K562 (cell line): ENCODE measurements around the gene HOXA9. TPM values are rescaled to one million over a fixed set of nuclear protein-coding genes. Genes with fewer than 3 reads are reported as not detected.

Experiments
- ATAC-seq: fragments of 200-7000 bp; cut with Tn5 transposase; 3 replicates; pipeline ENCODE4 v1.9.1; 2020; ENCODE audit warnings: moderate library complexity
- BruUV-seq: library from RNA; stranded (reverse); fragments of 400-500 nt; replicated peaks from 2 replicates; lab custom pipeline; 2021; lab: Mats Ljungman, UMichigan
- CTCF ChIA-PET: fragments of 300-600 bp; formaldehyde crosslinking; extraction: SDS; loops from one replicate; lab custom pipeline; 2021; ENCODE audit warnings: low intra/inter-chr PET ratio; lab: Yijun Ruan, JAX
- POLR2A ChIA-PET: fragments of 300-600, 350-650 bp; sonication (Branson Sonifier 250); formaldehyde crosslinking; extraction: SDS; loops from one replicate; lab custom pipeline; 2021; ENCODE audit warnings: antibody characterized with exemption, inconsistent platforms; lab: Yijun Ruan, JAX
- DNase-seq, 4 experiments: peaks; one replicate each; pipeline versions ENCODE4 v3.0.0 to v3.0.0-alpha.2; 2011 to 2018; ENCODE audit warnings: low spot score in 3 of 4, mixed read lengths in 3 of 4; ENCODE audit errors: extremely low read depth in 1 of 4
- FAIRE-seq: peaks from 2 replicates; lab custom pipeline; 2011; peaks lifted over from hg19 to GRCh38; lab: Jason Lieb, UNC
- H2AFZ ChIP-seq: 2 replicates; pipeline ENCODE4 v1.6.0; 2011; ENCODE audit warnings: low read depth, low read length, control low read depth, inconsistent platforms
- H3K27ac ChIP-seq: fragments of 200-600 bp; 3 replicates; pipeline ENCODE4 v1.8.0; 2011; ENCODE audit warnings: low read depth, mild to moderate bottlenecking, control low read depth, inconsistent platforms, low read length, moderate library complexity, mixed read lengths; ENCODE audit errors: extremely low read depth
- H3K27me3 ChIP-seq, 2 experiments: fragments of 300-600 bp in 1 of 2; 2 replicates in 1 of 2; 3 replicates in 1 of 2; pipeline versions ENCODE4 v1.6.0 to v1.8.0; 2011; ENCODE audit warnings: inconsistent platforms in 2 of 2, low read length in 2 of 2, mild to moderate bottlenecking in 1 of 2, mixed read lengths in 1 of 2, moderate library complexity in 1 of 2; ENCODE audit not compliant: control insufficient read depth in 2 of 2, insufficient read depth in 2 of 2
- H3K36me3 ChIP-seq: fragments of 300-600 bp; 3 replicates; pipeline ENCODE4 v1.8.0; 2011; ENCODE audit warnings: mild to moderate bottlenecking, low read length, inconsistent platforms; ENCODE audit not compliant: control insufficient read depth, insufficient read depth
- H3K4me1 ChIP-seq, 2 experiments: fragments of 200-600 bp in 1 of 2; replicated peaks in 1 of 2; 2 replicates in 1 of 2; 3 replicates in 1 of 2; pipeline versions ENCODE4 v1.5.1 to v1.8.0; 2011; ENCODE audit warnings: inconsistent platforms in 2 of 2, low read length in 2 of 2, mild to moderate bottlenecking in 1 of 2, mixed read lengths in 1 of 2, moderate library complexity in 1 of 2; ENCODE audit not compliant: control insufficient read depth in 2 of 2, insufficient read depth in 2 of 2
- H3K4me2 ChIP-seq: 2 replicates; pipeline ENCODE4 v1.6.1; 2011; ENCODE audit warnings: low read length, control low read depth, inconsistent platforms, mixed read lengths; ENCODE audit not compliant: insufficient read depth
- H3K4me3 ChIP-seq: fragments of 200-600 bp; sonication (generic), shearing (Covaris generic); 2 replicates; pipeline ENCODE4 v1.5.1; 2016; ENCODE audit warnings: control low read depth, inconsistent platforms
- H3K79me2 ChIP-seq: fragments of 200-600 bp; 3 replicates; pipeline ENCODE4 v1.8.0; 2011; ENCODE audit warnings: low read length, inconsistent platforms; ENCODE audit not compliant: control insufficient read depth, insufficient read depth
- H3K9ac ChIP-seq, 2 experiments: 2 replicates each; pipeline versions ENCODE4 v1.6.0 to v1.6.1; 2011; ENCODE audit warnings: low read depth in 2 of 2, low read length in 2 of 2, control low read depth in 1 of 2, inconsistent platforms in 1 of 2, mild to moderate bottlenecking in 1 of 2, mixed read lengths in 1 of 2; ENCODE audit not compliant: insufficient read depth in 1 of 2
- H3K9me1 ChIP-seq: one replicate; pipeline ENCODE4 v1.6.0; 2011; ENCODE audit warnings: inconsistent platforms, mild to moderate bottlenecking, low read length, moderate library complexity; ENCODE audit not compliant: control insufficient read depth, insufficient read depth
- H3K9me3 ChIP-seq: replicated peaks from 2 replicates; pipeline ENCODE4 v1.5.1; 2011; ENCODE audit warnings: low read depth, low read length, inconsistent platforms; ENCODE audit not compliant: control insufficient read depth, insufficient read depth
- H4K20me1 ChIP-seq: replicated peaks from 2 replicates; pipeline ENCODE4 v1.6.1; 2011; ENCODE audit warnings: low read length, inconsistent platforms, mixed read lengths; ENCODE audit not compliant: control insufficient read depth, insufficient read depth
- ATF1 ChIP-seq, 2 experiments: fragments of 450-650 bp in 1 of 2; IDR thresholded peaks; 2 replicates each; pipeline ENCODE4 v1.6.1; 2016; ENCODE audit warnings: missing compliant biosample characterization in 1 of 2, missing genetic modification characterization in 1 of 2
- HOMEZ ChIP-seq: fragments of 250-450 bp; sonication (Bioruptor Pico); IDR thresholded peaks from 2 replicates; pipeline ENCODE4 v1.4.0; 2020; ENCODE audit warnings: mild to moderate bottlenecking, moderate library complexity
- JUND ChIP-seq, 2 experiments: IDR thresholded peaks; 2 replicates in 1 of 2; 3 replicates in 1 of 2; pipeline ENCODE4 v1.6.1; 2011; ENCODE audit warnings: borderline replicate concordance in 2 of 2, low read depth in 2 of 2, low read length in 2 of 2, improper control_type of control experiment in 1 of 2, missing biosample characterization in 1 of 2, missing genetic modification characterization in 1 of 2, missing genetic modification reagents in 1 of 2
- MTF1 ChIP-seq: fragments of 250-450 bp; sonication (Bioruptor Pico); IDR thresholded peaks from 2 replicates; pipeline ENCODE4 v1.9.0; 2021; ENCODE audit warnings: moderate library complexity, mild to moderate bottlenecking, inconsistent platforms, borderline replicate concordance
- SAP30 ChIP-seq: fragments of 200-600 bp; sonication (generic); IDR thresholded peaks from 2 replicates; pipeline ENCODE4 v1.6.1; 2012; ENCODE audit warnings: borderline replicate concordance, low read depth, mild to moderate bottlenecking, moderate library complexity, low read length, control low read depth, inconsistent platforms; ENCODE audit not compliant: insufficient read depth, poor library complexity, severe bottlenecking
- XRCC4 ChIP-seq: IDR thresholded peaks from one replicate; pipeline ENCODE4 v1.6.1; 2011; ENCODE audit not compliant: insufficient read depth, insufficient read length; ENCODE audit errors: extremely low read depth
- ZNF224 ChIP-seq: sonication (generic); formaldehyde crosslinking; IDR thresholded peaks from 2 replicates; pipeline ENCODE4 v1.8.0; 2022; ENCODE audit warnings: mild to moderate bottlenecking, missing genetic modification reagents
- ZNF239 ChIP-seq: fragments of 250-450 bp; sonication (Bioruptor Pico); IDR thresholded peaks from 2 replicates; pipeline ENCODE4 v1.4.0; 2020; ENCODE audit warnings: mild to moderate bottlenecking
- WGBS: fragments of 100-300 bp; shearing (Covaris generic); methylation state at CpG from one replicate; pipeline ENCODE4 v1.1.6; 2016; ENCODE audit warnings: low coverage, mixed read lengths; ENCODE audit not compliant: insufficient coverage; ENCODE audit errors: missing lambda C conversion rate; 5-methylcytosine and 5-hydroxymethylcytosine counted together
- in situ Hi-C: fragments of 300-500 bp; cut with MboI; formaldehyde crosslinking; loops from 4 replicates; pipeline ENCODE4 v1.15.0; 2018; ENCODE audit warnings: inconsistent platforms, mixed read lengths
- intact Hi-C: fragments of 100-400 bp; cut with micrococcal nuclease; formaldehyde crosslinking; loops from 2 replicates; pipeline ENCODE4 v1.14.2; 2022
- polyA plus RNA-seq, 8 experiments: library from polyadenylated mRNA; depleted of rRNA in 4 of 8; stranded (reverse) in 5 of 8; unstranded in 3 of 8; fragments of >200 nt; fragmentation: Nextera tagmentation in 2 of 8; fragmentation: Illumina TruSeq in 1 of 8; extraction: Ambion mirVana in 2 of 8; extraction: Trizol in 1 of 8; gene quantifications; 2 replicates each; pipeline versions ENCODE4 v1.2.1 to v1.2.3, GENCODE V29; 2011 to 2014; ENCODE audit warnings: inconsistent platforms in 1 of 8, missing spikeins in 1 of 8
- total RNA-seq, 7 experiments: library from RNA; depleted of rRNA in 6 of 7; stranded (reverse); fragments of >200 nt in 6 of 7; fragmentation: Illumina TruSeq in 2 of 7; extraction: Trizol in 2 of 7; gene quantifications; 2 replicates each; pipeline versions ENCODE4 v1.2.1 to v1.2.3, GENCODE V29; 2011 to 2021; ENCODE audit warnings: low replicate concordance in 1 of 7

Gene HOXA9
- total and polyA plus RNA-seq, 9 of the 15 experiments (the other 6 are each of a cell fraction or from before 2014, with no cell fraction given) = not detected

DNA sequence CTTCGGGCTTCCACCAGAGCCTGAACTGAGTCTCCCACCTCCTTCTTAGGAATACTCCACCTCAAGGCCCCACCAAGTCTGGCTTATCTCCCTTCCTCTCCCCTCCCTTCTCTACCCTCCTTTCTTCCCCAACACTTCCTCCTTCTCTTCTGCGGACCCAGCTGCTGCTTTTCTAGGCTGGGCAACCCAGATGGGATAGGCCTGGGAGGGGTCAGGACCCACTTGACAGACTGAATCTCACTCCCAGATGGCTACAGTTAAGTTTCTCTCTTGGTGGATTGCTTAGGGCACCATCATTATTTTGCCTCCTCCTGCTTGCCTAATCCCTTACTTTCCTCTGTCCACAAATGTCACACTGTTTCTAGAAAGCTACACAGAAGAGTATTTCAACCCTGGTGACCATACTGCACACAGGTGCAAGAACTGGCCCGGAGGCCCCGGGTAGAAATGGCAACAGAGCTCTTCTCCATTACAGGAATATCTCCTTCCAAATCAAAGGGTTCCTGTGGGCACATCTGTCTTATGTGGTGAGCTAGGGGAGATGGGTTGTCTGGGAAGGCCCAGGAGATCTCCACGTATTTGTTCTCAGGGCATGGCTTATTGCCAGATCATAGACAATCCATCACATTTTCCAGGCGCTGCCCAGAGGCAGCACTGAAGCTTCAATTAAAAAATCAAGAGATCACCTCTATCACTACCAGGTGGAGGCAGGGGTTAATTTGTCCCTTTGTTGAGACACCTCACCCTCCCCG lies 24.8 kb upstream of the HOXA9 start:
- H3K4me3 ChIP-seq = no peak overlapping the region
- no peaks in the 10 kb centered on the region for H3K9me1 ChIP-seq
- WGBS = 0% methylated on average over 7 of the region's 7 CpGs
- H3K79me2 ChIP-seq = no peaks in the 10 kb centered on the region
- H3K4me1 ChIP-seq = peaks cover 0 to 21% of the 10 kb centered on the region in 2 experiments; a peak in 2 of 5 replicates
- no peak for ATAC-seq
- no TSS peak for BruUV-seq
- no peak overlapping the region for H3K4me2 ChIP-seq
- TF ChIP-seq ZNF239 (CRISPR knock-in tag) (no peak), ZNF224 (CRISPR knock-in tag) (no peak), HOMEZ (CRISPR knock-in tag) (no peak), ATF1 (CRISPR knock-in tag; IDR thresholded peaks at IDR 0.05) (no peak), ATF1 (tag; IDR thresholded peaks at IDR 0.05) (no peak), JUND (IDR thresholded peaks at IDR 0.05; ENCODE audit: borderline replicate concordance, low read depth, low read length) (no peak), JUND (tag; IDR thresholded peaks at IDR 0.05; ENCODE audit: borderline replicate concordance, low read depth, low read length) (no peak), SAP30 (no peak), MTF1 (CRISPR knock-in tag) (no peak), XRCC4 (no peak)
- H3K9me3 ChIP-seq = no peaks in the 10 kb centered on the region
- no peaks in the 10 kb centered on the region for H4K20me1 ChIP-seq
- intact Hi-C loops = no loop called here
- ChIA-PET CTCF (no interaction called here), POLR2A (no interaction called here)
- no peak for DNase-seq
- no peaks in the 10 kb centered on the region for H3K36me3 ChIP-seq
- no peak overlapping the region for H3K9ac ChIP-seq
- no peak overlapping the region for H2AFZ ChIP-seq
- H3K27ac ChIP-seq = no peak overlapping the region
- in situ Hi-C loops = no loop called here
- peaks cover 40 to 72% of the 10 kb centered on the region in 2 experiments for H3K27me3 ChIP-seq
- FAIRE-seq = no peak
